ENCODE data around the gene RXYLT1.

Gene RXYLT1

GRCh38 chr12:63811334-63811733 is 31.6 kb downstream of the RXYLT1 start:
- Histone ChIP-seq H3K27ac (no peak overlapping the region), H3K4me3 (ENCODE audit: low read depth, low read length) (no peak overlapping the region), H3K36me3 (ENCODE audit: control insufficient read depth, insufficient read depth, low read length) (no peaks in the 10 kb centered on the region), H3K9ac (no peak overlapping the region), H2AFZ (no peak overlapping the region), H3K4me2 (ENCODE audit: low read length) (no peak overlapping the region), H3K79me2 (no peaks in the 10 kb centered on the region), H3K27me3 (ENCODE audit: control insufficient read depth, insufficient read depth, low read length) (no peaks in the 10 kb centered on the region), H3K9me3 (ENCODE audit: control insufficient read depth, low read length) (no peaks in the 10 kb centered on the region), H3K4me1 (no peaks in the 10 kb centered on the region)
- TF ChIP-seq CTCF (IDR thresholded peaks at IDR 0.05): no peak

GRCh38 chr12:63811755-63812154 is 32.0 kb downstream of the RXYLT1 start:
- Histone ChIP-seq H3K79me2 (no peaks in the 10 kb centered on the region), H3K27me3 (ENCODE audit: control insufficient read depth, insufficient read depth, low read length) (no peaks in the 10 kb centered on the region), H3K9me3 (ENCODE audit: control insufficient read depth, low read length) (no peaks in the 10 kb centered on the region), H3K36me3 (ENCODE audit: control insufficient read depth, insufficient read depth, low read length) (no peaks in the 10 kb centered on the region), H3K4me2 (ENCODE audit: low read length) (no peak overlapping the region), H3K4me3 (ENCODE audit: low read depth, low read length) (no peak overlapping the region), H3K4me1 (no peaks in the 10 kb centered on the region), H2AFZ (no peak overlapping the region), H3K27ac (no peak overlapping the region), H3K9ac (no peak overlapping the region)
- TF ChIP-seq CTCF (IDR thresholded peaks at IDR 0.05): no peak

- Histone ChIP-seq H3K9ac (no peak overlapping the region), H3K4me1 (no peaks in the 10 kb centered on the region), H3K4me3 (ENCODE audit: low read depth, low read length) (no peak overlapping the region), H3K27ac (no peak overlapping the region), H3K9me3 (ENCODE audit: control insufficient read depth, low read length) (no peaks in the 10 kb centered on the region), H3K36me3 (ENCODE audit: control insufficient read depth, insufficient read depth, low read length) (no peaks in the 10 kb centered on the region), H2AFZ (no peak overlapping the region), H3K4me2 (ENCODE audit: low read length) (no peak overlapping the region), H3K79me2 (no peaks in the 10 kb centered on the region), H3K27me3 (ENCODE audit: control insufficient read depth, insufficient read depth, low read length) (no peaks in the 10 kb centered on the region)
- no peak for TF ChIP-seq CTCF (IDR thresholded peaks at IDR 0.05)
Observed at GRCh38 chr12:63814146-63814772, 34.5 kb downstream of the RXYLT1 start.

- no peaks in the 10 kb centered on the region for H3K79me2 ChIP-seq
- no peak overlapping the region for H3K4me3 ChIP-seq (ENCODE audit: low read depth, low read length)
- no peak overlapping the region for H3K9ac ChIP-seq
- H3K27me3 ChIP-seq (ENCODE audit: control insufficient read depth, insufficient read depth, low read length): no peaks in the 10 kb centered on the region
- TF ChIP-seq CTCF (IDR thresholded peaks at IDR 0.05): no peak
- H3K9me3 ChIP-seq (ENCODE audit: control insufficient read depth, low read length): no peaks in the 10 kb centered on the region
- no peak overlapping the region for H2AFZ ChIP-seq
- no peak overlapping the region for H3K27ac ChIP-seq
- H3K4me1 ChIP-seq: no peaks in the 10 kb centered on the region
- H3K4me2 ChIP-seq (ENCODE audit: low read length): no peak overlapping the region
- H3K36me3 ChIP-seq (ENCODE audit: control insufficient read depth, insufficient read depth, low read length): no peaks in the 10 kb centered on the region
Observed at GRCh38 chr12:63815482-63815852, 35.8 kb downstream of the RXYLT1 start.

GRCh38 chr12:63816031-63816430 is 36.3 kb downstream of the RXYLT1 start:
- H3K9me3 ChIP-seq (ENCODE audit: control insufficient read depth, low read length): no peaks in the 10 kb centered on the region
- no peaks in the 10 kb centered on the region for H3K27me3 ChIP-seq (ENCODE audit: control insufficient read depth, insufficient read depth, low read length)
- H3K4me3 ChIP-seq (ENCODE audit: low read depth, low read length): no peak overlapping the region
- H3K4me2 ChIP-seq (ENCODE audit: low read length): no peak overlapping the region
- TF ChIP-seq CTCF (IDR thresholded peaks at IDR 0.05): no peak
- H3K79me2 ChIP-seq: no peaks in the 10 kb centered on the region
- no peaks in the 10 kb centered on the region for H3K4me1 ChIP-seq
- H3K27ac ChIP-seq: no peak overlapping the region
- H3K36me3 ChIP-seq (ENCODE audit: control insufficient read depth, insufficient read depth, low read length): no peaks in the 10 kb centered on the region
- no peak overlapping the region for H2AFZ ChIP-seq
- H3K9ac ChIP-seq: no peak overlapping the region
